IPS-15b (cell line): Measurements from ENCODE around the gene FCN2.

Experiments used
- H3K27me3 ChIP-seq: one replicate; pipeline ENCODE4 v1.6.1; 2013; ENCODE audit warnings: low read length; ENCODE audit not compliant: control insufficient read depth, insufficient read depth
- H3K36me3 ChIP-seq: one replicate; pipeline ENCODE4 v1.6.1; 2013; ENCODE audit warnings: low read length; ENCODE audit not compliant: control insufficient read depth, insufficient read depth
- H3K4me1 ChIP-seq: one replicate; pipeline ENCODE4 v1.6.1; 2013; ENCODE audit warnings: mild to moderate bottlenecking, low read length; ENCODE audit not compliant: control insufficient read depth, insufficient read depth
- H3K4me3 ChIP-seq: one replicate; pipeline ENCODE4 v1.5.1; 2013; ENCODE audit warnings: low read depth, low read length
- H3K9ac ChIP-seq: one replicate; pipeline ENCODE4 v1.6.1; 2013; ENCODE audit warnings: low read depth, mild to moderate bottlenecking, low read length
- H3K9me3 ChIP-seq: one replicate; pipeline ENCODE4 v1.6.1; 2013; ENCODE audit warnings: mild to moderate bottlenecking, low read length; ENCODE audit not compliant: control insufficient read depth, insufficient read depth

The FCN2 gene

GRCh38 chr9:134871697-134872340, 8.8 kb upstream of the FCN2 start:
- no peak overlapping the region for H3K9ac ChIP-seq
- no peak overlapping the region for H3K4me3 ChIP-seq
- H3K36me3 ChIP-seq, result no peaks in the 10 kb centered on the region

GRCh38 chr9:134872482-134873231, 8.0 kb upstream of the FCN2 start:
- no peaks in the 10 kb centered on the region for H3K27me3 ChIP-seq
- no peaks in the 10 kb centered on the region for H3K9me3 ChIP-seq
- H3K36me3 ChIP-seq, result no peaks in the 10 kb centered on the region
- H3K4me1 ChIP-seq, result no peaks in the 10 kb centered on the region
- no peak overlapping the region for H3K4me3 ChIP-seq
- H3K9ac ChIP-seq, result no peak overlapping the region

More at GRCh38 chr9:134871697-134872340, 8.8 kb upstream of the FCN2 start:
- H3K9me3 ChIP-seq, result no peaks in the 10 kb centered on the region
- H3K27me3 ChIP-seq, result no peaks in the 10 kb centered on the region
- H3K4me1 ChIP-seq, result no peaks in the 10 kb centered on the region

GRCh38 chr9:134875371-134875770, 5.2 kb upstream of the FCN2 start:
- Histone ChIP-seq H3K9ac (no peak overlapping the region), H3K9me3 (no peaks in the 10 kb centered on the region), H3K4me1 (no peaks in the 10 kb centered on the region), H3K4me3 (no peak overlapping the region), H3K36me3 (no peaks in the 10 kb centered on the region), H3K27me3 (no peaks in the 10 kb centered on the region)

DNA sequence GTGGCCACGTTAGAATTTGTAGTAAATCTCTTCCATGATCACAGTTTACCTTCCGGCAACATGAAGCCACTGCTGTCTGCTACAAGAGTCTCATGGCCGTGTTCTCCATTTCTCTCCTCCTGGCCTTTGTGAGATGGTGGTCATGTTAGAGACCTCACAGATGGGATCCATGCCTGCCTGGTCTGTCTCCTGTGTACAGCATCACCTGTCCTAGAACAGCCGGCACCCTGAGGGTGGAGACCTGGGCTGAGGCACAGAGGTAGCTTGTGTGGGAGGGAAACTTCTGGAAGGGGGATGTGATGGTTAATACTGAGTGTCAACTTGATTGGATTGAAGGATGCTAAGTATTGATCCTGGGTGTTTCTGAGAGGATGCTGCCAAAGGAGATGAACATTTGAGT, 3.1 kb upstream of the FCN2 start:
- Histone ChIP-seq H3K9ac (no peak overlapping the region), H3K36me3 (no peaks in the 10 kb centered on the region), H3K4me3 (no peak overlapping the region), H3K27me3 (no peaks in the 10 kb centered on the region), H3K9me3 (no peaks in the 10 kb centered on the region), H3K4me1 (no peaks in the 10 kb centered on the region)

GRCh38 chr9:134879664-134880483, 736 bp upstream of the FCN2 start:
- no peak overlapping the region for H3K4me3 ChIP-seq
- H3K9ac ChIP-seq, result no peak overlapping the region
- no peaks in the 10 kb centered on the region for H3K9me3 ChIP-seq
- H3K36me3 ChIP-seq, result no peaks in the 10 kb centered on the region
- no peaks in the 10 kb centered on the region for H3K27me3 ChIP-seq
- H3K4me1 ChIP-seq, result no peaks in the 10 kb centered on the region

- H3K9ac ChIP-seq, result no peak overlapping the region
- H3K27me3 ChIP-seq, result no peaks in the 10 kb centered on the region
- H3K36me3 ChIP-seq, result no peaks in the 10 kb centered on the region
- no peaks in the 10 kb centered on the region for H3K4me1 ChIP-seq
- no peak overlapping the region for H3K4me3 ChIP-seq
- no peaks in the 10 kb centered on the region for H3K9me3 ChIP-seq
Observed at GRCh38 chr9:134881313-134881670, 682 bp downstream of the FCN2 start.

- no peaks in the 10 kb centered on the region for H3K27me3 ChIP-seq
- no peak overlapping the region for H3K9ac ChIP-seq
- no peaks in the 10 kb centered on the region for H3K36me3 ChIP-seq
- no peaks in the 10 kb centered on the region for H3K4me1 ChIP-seq
- H3K9me3 ChIP-seq, result no peaks in the 10 kb centered on the region
- no peak overlapping the region for H3K4me3 ChIP-seq
Observed at GRCh38 chr9:134882204-134882785, 1.7 kb downstream of the FCN2 start.

- no peak overlapping the region for H3K9ac ChIP-seq
- H3K9me3 ChIP-seq, result no peaks in the 10 kb centered on the region
- no peaks in the 10 kb centered on the region for H3K36me3 ChIP-seq
- no peaks in the 10 kb centered on the region for H3K27me3 ChIP-seq
- H3K4me1 ChIP-seq, result no peaks in the 10 kb centered on the region
- H3K4me3 ChIP-seq, result no peak overlapping the region
Observed at GRCh38 chr9:134883040-134883782, 2.6 kb downstream of the FCN2 start.

GRCh38 chr9:134884492-134884891, 3.9 kb downstream of the FCN2 start:
- Histone ChIP-seq H3K4me1 (no peaks in the 10 kb centered on the region), H3K9ac (no peak overlapping the region), H3K27me3 (no peaks in the 10 kb centered on the region), H3K4me3 (no peak overlapping the region), H3K9me3 (no peaks in the 10 kb centered on the region), H3K36me3 (no peaks in the 10 kb centered on the region)

DNA sequence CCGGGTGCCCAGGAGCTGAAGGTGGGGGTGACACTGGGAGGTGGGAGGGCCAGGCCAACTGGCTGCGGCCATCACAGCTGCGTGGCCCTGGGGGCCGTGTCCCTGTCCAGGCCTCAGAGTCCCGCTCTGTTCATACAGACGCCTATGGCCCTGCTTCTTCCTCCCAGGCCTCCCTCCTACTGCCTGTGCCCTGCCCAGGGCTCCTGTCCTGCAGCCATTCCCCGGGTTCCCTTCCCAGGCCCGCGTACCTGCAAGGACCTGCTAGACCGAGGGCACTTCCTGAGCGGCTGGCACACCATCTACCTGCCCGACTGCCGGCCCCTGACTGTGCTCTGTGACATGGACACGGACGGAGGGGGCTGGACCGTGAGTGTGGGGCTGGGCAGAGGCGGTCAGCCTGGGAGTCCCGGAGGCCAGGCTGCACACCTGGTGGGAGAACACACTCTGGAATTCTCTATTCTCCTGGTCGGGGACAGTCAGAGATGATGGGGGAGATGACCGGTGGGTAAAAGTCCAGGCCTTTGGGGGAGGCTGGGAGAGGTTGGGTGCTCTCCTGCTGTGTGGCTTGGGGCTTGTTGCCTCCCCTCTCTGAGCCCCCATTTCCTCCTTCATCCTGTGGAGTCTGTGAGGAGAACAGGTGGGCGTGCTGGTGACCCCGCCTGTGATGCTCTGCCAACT, 4.5 kb downstream of the FCN2 start:
- H3K9me3 ChIP-seq, result no peaks in the 10 kb centered on the region
- no peaks in the 10 kb centered on the region for H3K36me3 ChIP-seq
- H3K9ac ChIP-seq, result no peak overlapping the region
- no peaks in the 10 kb centered on the region for H3K4me1 ChIP-seq
- H3K27me3 ChIP-seq, result no peaks in the 10 kb centered on the region
- no peak overlapping the region for H3K4me3 ChIP-seq
